ENCODE measurements around the gene WDR20.

Gene WDR20

GRCh38 chr14:102229071-102229738, 89.5 kb downstream of the WDR20 start:
- DNase-seq = no peak
- H3K27ac ChIP-seq = no peak overlapping the region
- no peak for TF ChIP-seq CTCF (IDR thresholded peaks at IDR 0.05; ENCODE audit: low read depth, low read length)
- no peaks in the 10 kb centered on the region for H3K27me3 ChIP-seq (ENCODE audit: insufficient read depth, low read depth, severe bottlenecking)
- no peak overlapping the region for H3K4me3 ChIP-seq (ENCODE audit: low read depth, low read length)
- peaks cover 42% of the 10 kb centered on the region for H3K36me3 ChIP-seq
- no peaks in the 10 kb centered on the region for H3K9me3 ChIP-seq (ENCODE audit: severe bottlenecking)

- no peak for TF ChIP-seq CTCF (IDR thresholded peaks at IDR 0.05; ENCODE audit: low read depth, low read length)
- no peaks in the 10 kb centered on the region for H3K9me3 ChIP-seq (ENCODE audit: severe bottlenecking)
- no peaks in the 10 kb centered on the region for H3K27me3 ChIP-seq (ENCODE audit: insufficient read depth, low read depth, severe bottlenecking)
- no peak overlapping the region for H3K27ac ChIP-seq
- no peak for DNase-seq
- H3K36me3 ChIP-seq = peaks cover 36% of the 10 kb centered on the region
- no peak overlapping the region for H3K4me3 ChIP-seq (ENCODE audit: low read depth, low read length)
These were observed 90.0 kb downstream of the WDR20 start for GRCh38 chr14:102229739-102230092.

- H3K27me3 ChIP-seq (ENCODE audit: insufficient read depth, low read depth, severe bottlenecking) = no peaks in the 10 kb centered on the region
- TF ChIP-seq CTCF (IDR thresholded peaks at IDR 0.05; ENCODE audit: low read depth, low read length) = no peak
- H3K36me3 ChIP-seq = peaks cover 35% of the 10 kb centered on the region
- H3K4me3 ChIP-seq (ENCODE audit: low read depth, low read length) = no peak overlapping the region
- H3K27ac ChIP-seq = no peak overlapping the region
- H3K9me3 ChIP-seq (ENCODE audit: severe bottlenecking) = no peaks in the 10 kb centered on the region
- no peak for DNase-seq
These were observed 90.9 kb downstream of the WDR20 start for GRCh38 chr14:102230481-102231210.

GRCh38 chr14:102231476-102232347, 92.0 kb downstream of the WDR20 start:
- Histone ChIP-seq H3K9me3 (ENCODE audit: severe bottlenecking) (no peaks in the 10 kb centered on the region), H3K36me3 (peaks cover 35% of the 10 kb centered on the region), H3K27me3 (ENCODE audit: insufficient read depth, low read depth, severe bottlenecking) (no peaks in the 10 kb centered on the region), H3K27ac (no peak overlapping the region), H3K4me3 (ENCODE audit: low read depth, low read length) (no peak overlapping the region)
- no peak for TF ChIP-seq CTCF (IDR thresholded peaks at IDR 0.05; ENCODE audit: low read depth, low read length)
- no peak for DNase-seq

GRCh38 chr14:102232348-102232625, 92.6 kb downstream of the WDR20 start:
- no peaks in the 10 kb centered on the region for H3K9me3 ChIP-seq (ENCODE audit: severe bottlenecking)
- H3K36me3 ChIP-seq = peaks cover 35% of the 10 kb centered on the region
- no peak for TF ChIP-seq CTCF (IDR thresholded peaks at IDR 0.05; ENCODE audit: low read depth, low read length)
- DNase-seq = no peak
- no peak overlapping the region for H3K27ac ChIP-seq
- no peak overlapping the region for H3K4me3 ChIP-seq (ENCODE audit: low read depth, low read length)
- no peaks in the 10 kb centered on the region for H3K27me3 ChIP-seq (ENCODE audit: insufficient read depth, low read depth, severe bottlenecking)

Measured in WERI-Rb-1 (cell line).